ENCODE results near the gene GCNT1. TPM values are rescaled to one million over a fixed set of nuclear protein-coding genes. Genes with fewer than 3 reads are reported as not detected.

GCNT1 gene
- total RNA-seq, 2 experiments from 2014 or later = 0.36 to 0.53 TPM

DNA sequence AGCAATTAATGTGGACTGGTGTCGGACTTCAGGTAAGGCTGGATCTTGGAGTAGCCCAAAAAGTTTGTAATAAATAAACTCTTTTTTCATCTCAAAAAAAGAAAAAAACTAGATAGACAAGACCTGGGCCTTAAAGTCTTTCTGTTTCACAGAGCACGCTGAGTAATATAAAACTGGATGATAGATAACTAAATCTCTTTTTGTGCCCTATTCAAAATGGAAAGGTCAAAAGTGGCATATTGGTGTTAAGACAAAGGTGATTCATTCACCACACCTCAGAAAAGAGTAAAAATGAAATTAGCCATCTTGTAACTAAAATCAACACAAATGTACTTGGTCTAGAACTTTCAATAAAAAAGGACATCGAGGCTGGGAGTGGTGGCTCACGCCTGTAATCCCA, 34.5 kb upstream of the GCNT1 start:
- intact Hi-C loops (cut with DNase I, micrococcal nuclease) = no loop called here
- Mint-ChIP-seq H3K27ac (no peak overlapping the region), H3K4me3 (no peak overlapping the region)

GRCh38 chr9:76425677-76426453, 33.1 kb upstream of the GCNT1 start:
- POLR2A ChIA-PET = no interaction called here
- Mint-ChIP-seq H3K9me3 (no peaks in the 10 kb centered on the region), H3K4me1 (ENCODE audit: low read depth) (peaks cover 5% of the 10 kb centered on the region), H3K36me3 (ENCODE audit: low read depth) (no peaks in the 10 kb centered on the region), H3K27me3 (no peaks in the 10 kb centered on the region), H3K27ac (no peak overlapping the region), H3K4me3 (no peak overlapping the region)
- CTCF ChIA-PET = no interaction called here
- no peaks in the 10 kb centered on the region for H3K4me1 ChIP-seq (ENCODE audit: insufficient read depth, low read length)
- no peak overlapping the region for H3K4me3 ChIP-seq (ENCODE audit: low read length)
- no peak for DNase-seq
- no peaks in the 10 kb centered on the region for H3K9me3 ChIP-seq (ENCODE audit: control insufficient read depth in 1 of 2, insufficient read depth in 1 of 2, low read length in 2 of 2)
- TF ChIP-seq, protein P1, sequence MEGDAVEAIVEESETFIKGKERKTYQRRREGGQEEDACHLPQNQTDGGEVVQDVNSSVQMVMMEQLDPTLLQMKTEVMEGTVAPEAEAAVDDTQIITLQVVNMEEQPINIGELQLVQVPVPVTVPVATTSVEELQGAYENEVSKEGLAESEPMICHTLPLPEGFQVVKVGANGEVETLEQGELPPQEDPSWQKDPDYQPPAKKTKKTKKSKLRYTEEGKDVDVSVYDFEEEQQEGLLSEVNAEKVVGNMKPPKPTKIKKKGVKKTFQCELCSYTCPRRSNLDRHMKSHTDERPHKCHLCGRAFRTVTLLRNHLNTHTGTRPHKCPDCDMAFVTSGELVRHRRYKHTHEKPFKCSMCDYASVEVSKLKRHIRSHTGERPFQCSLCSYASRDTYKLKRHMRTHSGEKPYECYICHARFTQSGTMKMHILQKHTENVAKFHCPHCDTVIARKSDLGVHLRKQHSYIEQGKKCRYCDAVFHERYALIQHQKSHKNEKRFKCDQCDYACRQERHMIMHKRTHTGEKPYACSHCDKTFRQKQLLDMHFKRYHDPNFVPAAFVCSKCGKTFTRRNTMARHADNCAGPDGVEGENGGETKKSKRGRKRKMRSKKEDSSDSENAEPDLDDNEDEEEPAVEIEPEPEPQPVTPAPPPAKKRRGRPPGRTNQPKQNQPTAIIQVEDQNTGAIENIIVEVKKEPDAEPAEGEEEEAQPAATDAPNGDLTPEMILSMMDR (IDR thresholded peaks at IDR 0.05) = no peak
- H3K36me3 ChIP-seq (ENCODE audit: insufficient read depth, low read length) = no peaks in the 10 kb centered on the region
- intact Hi-C loops (cut with DNase I, micrococcal nuclease) = no loop called here
- ATAC-seq (ENCODE audit: poor library complexity) = no peak
- no peak overlapping the region for H3K27ac ChIP-seq (ENCODE audit: low read depth in 1 of 2, low read length in 2 of 2)
- H3K27me3 ChIP-seq (ENCODE audit: control insufficient read depth in 1 of 2, insufficient read depth in 2 of 2, low read length in 2 of 2) = no peaks in the 10 kb centered on the region

More for the DNA sequence above, 34.5 kb upstream of the GCNT1 start:
- Histone ChIP-seq H3K4me3 (ENCODE audit: low read length) (no peak overlapping the region), H3K27ac (ENCODE audit: low read depth in 1 of 2, low read length in 2 of 2) (no peak overlapping the region), H3K36me3 (ENCODE audit: insufficient read depth, low read length) (no peaks in the 10 kb centered on the region), H3K4me1 (ENCODE audit: insufficient read depth, low read length) (no peaks in the 10 kb centered on the region), H3K9me3 (ENCODE audit: control insufficient read depth in 1 of 2, insufficient read depth in 1 of 2, low read length in 2 of 2) (no peaks in the 10 kb centered on the region), H3K27me3 (ENCODE audit: control insufficient read depth in 1 of 2, insufficient read depth in 2 of 2, low read length in 2 of 2) (no peaks in the 10 kb centered on the region)
- Mint-ChIP-seq H3K9me3 (no peaks in the 10 kb centered on the region), H3K36me3 (ENCODE audit: low read depth) (no peaks in the 10 kb centered on the region), H3K27me3 (no peaks in the 10 kb centered on the region), H3K4me1 (ENCODE audit: low read depth) (peaks cover 5% of the 10 kb centered on the region)
- TF ChIP-seq, protein P1 (IDR thresholded peaks at IDR 0.05) = no peak
- DNase-seq (no peak), ATAC-seq (ENCODE audit: poor library complexity) (no peak)
- POLR2A ChIA-PET = no interaction called here
- CTCF ChIA-PET = no interaction called here

DNA sequence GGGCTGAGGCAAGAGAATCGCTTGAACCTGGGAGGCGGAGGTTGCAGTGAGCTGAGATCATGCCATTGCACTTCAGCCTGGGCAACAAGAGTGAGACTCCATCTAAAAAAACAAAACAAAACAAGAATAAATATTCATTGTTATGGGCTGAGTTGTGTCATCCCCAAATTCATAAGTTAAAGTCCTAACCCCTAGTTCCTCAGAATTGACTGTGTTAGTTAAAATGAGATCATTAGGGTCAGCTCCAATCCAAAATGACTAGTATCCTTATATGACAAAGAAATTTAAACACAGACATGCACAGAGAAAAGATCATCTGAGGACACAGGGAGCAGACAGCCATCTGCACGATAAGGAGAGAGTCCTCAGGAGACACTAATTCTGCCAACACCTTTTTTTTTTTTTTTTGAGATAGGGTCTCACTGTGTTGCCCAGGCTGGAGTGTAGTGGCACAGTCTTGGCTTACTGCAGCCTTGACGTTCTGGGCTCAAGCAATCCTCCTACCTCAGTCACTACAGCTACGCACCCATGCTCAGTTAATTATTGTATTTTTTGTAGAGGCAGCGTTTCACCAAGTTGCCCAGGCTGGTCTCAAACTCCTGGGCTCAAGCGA, 32.1 kb upstream of the GCNT1 start:
- TF ChIP-seq, protein P1 (IDR thresholded peaks at IDR 0.05) = no peak
- H3K9me3 ChIP-seq (ENCODE audit: control insufficient read depth in 1 of 2, insufficient read depth in 1 of 2, low read length in 2 of 2) = no peaks in the 10 kb centered on the region
- H3K27ac ChIP-seq (ENCODE audit: low read depth in 1 of 2, low read length in 2 of 2) = no peak overlapping the region
- no peaks in the 10 kb centered on the region for H3K4me1 ChIP-seq (ENCODE audit: insufficient read depth, low read length)
- ChIA-PET POLR2A (no interaction called here), CTCF (no interaction called here)
- Mint-ChIP-seq H3K36me3 (ENCODE audit: low read depth) (no peaks in the 10 kb centered on the region), H3K4me1 (ENCODE audit: low read depth) (peaks cover 5% of the 10 kb centered on the region), H3K9me3 (no peaks in the 10 kb centered on the region), H3K27me3 (no peaks in the 10 kb centered on the region), H3K4me3 (no peak overlapping the region), H3K27ac (no peak overlapping the region)
- intact Hi-C loops (cut with DNase I, micrococcal nuclease) = no loop called here
- no peak overlapping the region for H3K4me3 ChIP-seq (ENCODE audit: low read length)
- no peak for DNase-seq
- no peaks in the 10 kb centered on the region for H3K36me3 ChIP-seq (ENCODE audit: insufficient read depth, low read length)
- ATAC-seq (ENCODE audit: poor library complexity) = no peak
- no peaks in the 10 kb centered on the region for H3K27me3 ChIP-seq (ENCODE audit: control insufficient read depth in 1 of 2, insufficient read depth in 2 of 2, low read length in 2 of 2)

Data from CD4-positive, alpha-beta T cell (primary cell).